Tibial nerve (tissue), 3 donors: ENCODE measurements around the gene NHSL1.

Experiments used
- POLR2A ChIP-seq, 2 donors: fragments of 450-650 bp; IDR thresholded peaks; one replicate each; pipeline ENCODE4 v1.6.1; 2017; ENCODE audit warnings: antibody characterized with exemption in 2 of 2, mild to moderate bottlenecking in 2 of 2, moderate library complexity in 2 of 2
- TF ChIP-seq, protein P1 (sequence below), 5 experiments: fragments of 200-600 bp in 3 of 5; fragments of 450-650 bp in 2 of 5; sonication (generic) in 3 of 5; IDR thresholded peaks; one replicate each; pipeline ENCODE4 v1.5.1; 2016 to 2019; ENCODE audit warnings: antibody characterized with exemption in 5 of 5, mild to moderate bottlenecking in 3 of 5, moderate library complexity in 2 of 5

DNA sequence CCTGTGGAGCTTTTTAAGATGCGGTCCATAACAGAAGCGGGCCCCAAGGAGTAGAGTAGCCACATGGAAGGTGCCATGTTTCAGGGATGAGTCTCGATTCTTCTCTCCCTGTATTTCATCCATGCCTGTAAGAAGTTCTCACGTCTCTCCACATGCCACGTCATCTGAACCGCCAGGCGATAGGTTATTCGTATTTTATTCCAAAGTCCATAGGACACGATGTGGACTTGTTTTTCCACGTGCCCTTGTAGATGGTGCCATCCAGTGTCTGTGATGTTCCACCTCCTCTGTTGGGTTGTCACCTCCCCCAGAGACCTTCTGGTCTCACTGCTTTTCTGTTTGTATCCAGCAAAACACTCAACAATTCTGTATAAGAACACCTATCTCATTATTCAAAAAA, 77.7 kb downstream of the NHSL1 start:
- TF ChIP-seq, protein P1, sequence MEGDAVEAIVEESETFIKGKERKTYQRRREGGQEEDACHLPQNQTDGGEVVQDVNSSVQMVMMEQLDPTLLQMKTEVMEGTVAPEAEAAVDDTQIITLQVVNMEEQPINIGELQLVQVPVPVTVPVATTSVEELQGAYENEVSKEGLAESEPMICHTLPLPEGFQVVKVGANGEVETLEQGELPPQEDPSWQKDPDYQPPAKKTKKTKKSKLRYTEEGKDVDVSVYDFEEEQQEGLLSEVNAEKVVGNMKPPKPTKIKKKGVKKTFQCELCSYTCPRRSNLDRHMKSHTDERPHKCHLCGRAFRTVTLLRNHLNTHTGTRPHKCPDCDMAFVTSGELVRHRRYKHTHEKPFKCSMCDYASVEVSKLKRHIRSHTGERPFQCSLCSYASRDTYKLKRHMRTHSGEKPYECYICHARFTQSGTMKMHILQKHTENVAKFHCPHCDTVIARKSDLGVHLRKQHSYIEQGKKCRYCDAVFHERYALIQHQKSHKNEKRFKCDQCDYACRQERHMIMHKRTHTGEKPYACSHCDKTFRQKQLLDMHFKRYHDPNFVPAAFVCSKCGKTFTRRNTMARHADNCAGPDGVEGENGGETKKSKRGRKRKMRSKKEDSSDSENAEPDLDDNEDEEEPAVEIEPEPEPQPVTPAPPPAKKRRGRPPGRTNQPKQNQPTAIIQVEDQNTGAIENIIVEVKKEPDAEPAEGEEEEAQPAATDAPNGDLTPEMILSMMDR (IDR thresholded peaks at IDR 0.05) = no peak
- no peak for TF ChIP-seq POLR2A (IDR thresholded peaks at IDR 0.05)
